Measurements from ENCODE around the gene NCAM1. TPM values are rescaled to one million over a fixed set of nuclear protein-coding genes. Genes with fewer than 3 reads are reported as not detected.

The NCAM1 gene
- total and polyA plus RNA-seq, 2 experiments from 2014 or later: 0.76 to 1.6 TPM

DNA sequence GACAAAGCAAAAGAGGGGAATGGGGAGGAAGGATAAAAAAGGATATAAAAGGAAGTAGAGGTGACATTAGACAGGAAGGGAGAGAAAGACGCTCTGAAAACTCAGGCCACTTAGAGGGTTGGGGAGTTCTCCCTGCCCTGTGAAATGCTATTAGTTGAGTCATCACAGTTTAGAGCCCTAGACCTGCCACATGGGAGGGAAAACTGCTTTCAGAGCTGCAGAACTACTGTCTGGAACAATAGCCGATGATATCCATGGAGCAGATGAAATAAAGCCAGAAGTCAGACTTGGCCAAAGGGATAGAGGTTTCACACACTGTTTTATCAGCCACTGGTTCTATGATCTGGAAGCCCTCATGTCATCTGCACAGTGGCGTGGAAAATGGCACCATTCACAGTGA is 157.9 kb downstream of the NCAM1 start:
- no peak for DNase-seq (ENCODE audit: low spot score)
- Histone ChIP-seq H3K27me3 (ENCODE audit: insufficient read depth) (no peaks in the 10 kb centered on the region), H3K4me1 (ENCODE audit: insufficient read depth) (0 out of 2 replicates have a peak, but pooled peaks cover 5% of the 10 kb centered on the region), H3K27ac (ENCODE audit: low read depth) (no peak overlapping the region), H2AFZ (no peak overlapping the region), H3K4me2 (no peak overlapping the region), H3F3A (replicated peaks; ENCODE audit: low read depth) (no peaks in the 10 kb centered on the region), H3K4me3 (no peak overlapping the region), H3K79me2 (replicated peaks; ENCODE audit: insufficient read depth) (no peaks in the 10 kb centered on the region), H3K36me3 (ENCODE audit: insufficient read depth) (no peaks in the 10 kb centered on the region), H4K20me1 (replicated peaks; ENCODE audit: insufficient read depth) (no peaks in the 10 kb centered on the region), H3K9me2 (ENCODE audit: insufficient read depth) (no peaks in the 10 kb centered on the region)
- Mint-ChIP-seq H3K27me3 (ENCODE audit: insufficient read depth, low read depth, poor library complexity) (peaks cover 1% of the 10 kb centered on the region), H3K9me3 (no peaks in the 10 kb centered on the region), H3K4me1 (peaks cover 18% of the 10 kb centered on the region), H3K4me3 (no peak overlapping the region), H3K36me3 (ENCODE audit: low read depth) (no peaks in the 10 kb centered on the region), H3K27ac (no peak overlapping the region)
- no peak for ATAC-seq
- TF ChIP-seq ZNF462 (CRISPR knock-in tag; IDR thresholded peaks at IDR 0.05) (no peak), NANOG (IDR thresholded peaks at IDR 0.05; ENCODE audit: borderline replicate concordance) (no peak), ZNF331 (CRISPR knock-in tag; IDR thresholded peaks at IDR 0.05; ENCODE audit: low read depth) (no peak)

GRCh38 chr11:113119966-113120736 is 158.9 kb downstream of the NCAM1 start:
- no peak overlapping the region for H3K4me3 Mint-ChIP-seq
- H3K9me3 Mint-ChIP-seq: no peaks in the 10 kb centered on the region
- H3K27ac ChIP-seq (ENCODE audit: low read depth): no peak overlapping the region
- no peaks in the 10 kb centered on the region for H3K79me2 ChIP-seq (replicated peaks; ENCODE audit: insufficient read depth)
- no peaks in the 10 kb centered on the region for H4K20me1 ChIP-seq (replicated peaks; ENCODE audit: insufficient read depth)
- no peaks in the 10 kb centered on the region for H3K36me3 ChIP-seq (ENCODE audit: insufficient read depth)
- DNase-seq (ENCODE audit: low spot score) (no peak), ATAC-seq (no peak)
- H3K9me2 ChIP-seq (ENCODE audit: insufficient read depth): no peaks in the 10 kb centered on the region
- H2AFZ ChIP-seq: no peak overlapping the region
- no peak overlapping the region for H3K4me2 ChIP-seq
- H3K4me3 ChIP-seq: no peak overlapping the region
- peaks cover 1% of the 10 kb centered on the region for H3K27me3 Mint-ChIP-seq (ENCODE audit: insufficient read depth, low read depth, poor library complexity)
- no peaks in the 10 kb centered on the region for H3K36me3 Mint-ChIP-seq (ENCODE audit: low read depth)
- 0 out of 2 replicates have a peak, but pooled peaks cover 5% of the 10 kb centered on the region for H3K4me1 ChIP-seq (ENCODE audit: insufficient read depth)
- peaks cover 16% of the 10 kb centered on the region for H3K4me1 Mint-ChIP-seq
- no peaks in the 10 kb centered on the region for H3F3A ChIP-seq (replicated peaks; ENCODE audit: low read depth)
- no peaks in the 10 kb centered on the region for H3K27me3 ChIP-seq (ENCODE audit: insufficient read depth)
- H3K27ac Mint-ChIP-seq: no peak overlapping the region
- TF ChIP-seq EZH2phosphoT487 (IDR thresholded peaks at IDR 0.05; ENCODE audit: unreplicated experiment) (no peak), ETS1 (IDR thresholded peaks at IDR 0.05) (no peak), POLR2AphosphoS5 (IDR thresholded peaks at IDR 0.05; ENCODE audit: low read depth) (no peak), CREB1 (CRISPR knock-in tag; IDR thresholded peaks at IDR 0.05; ENCODE audit: low read depth) (no peak), EZH2 (IDR thresholded peaks at IDR 0.05; ENCODE audit: low read depth, unreplicated experiment) (no peak), STAT1 (IDR thresholded peaks at IDR 0.05; ENCODE audit: unreplicated experiment) (no peak), ZNF114 (CRISPR knock-in tag; IDR thresholded peaks at IDR 0.05) (no peak)
- TF ChIP-seq, protein P1, sequence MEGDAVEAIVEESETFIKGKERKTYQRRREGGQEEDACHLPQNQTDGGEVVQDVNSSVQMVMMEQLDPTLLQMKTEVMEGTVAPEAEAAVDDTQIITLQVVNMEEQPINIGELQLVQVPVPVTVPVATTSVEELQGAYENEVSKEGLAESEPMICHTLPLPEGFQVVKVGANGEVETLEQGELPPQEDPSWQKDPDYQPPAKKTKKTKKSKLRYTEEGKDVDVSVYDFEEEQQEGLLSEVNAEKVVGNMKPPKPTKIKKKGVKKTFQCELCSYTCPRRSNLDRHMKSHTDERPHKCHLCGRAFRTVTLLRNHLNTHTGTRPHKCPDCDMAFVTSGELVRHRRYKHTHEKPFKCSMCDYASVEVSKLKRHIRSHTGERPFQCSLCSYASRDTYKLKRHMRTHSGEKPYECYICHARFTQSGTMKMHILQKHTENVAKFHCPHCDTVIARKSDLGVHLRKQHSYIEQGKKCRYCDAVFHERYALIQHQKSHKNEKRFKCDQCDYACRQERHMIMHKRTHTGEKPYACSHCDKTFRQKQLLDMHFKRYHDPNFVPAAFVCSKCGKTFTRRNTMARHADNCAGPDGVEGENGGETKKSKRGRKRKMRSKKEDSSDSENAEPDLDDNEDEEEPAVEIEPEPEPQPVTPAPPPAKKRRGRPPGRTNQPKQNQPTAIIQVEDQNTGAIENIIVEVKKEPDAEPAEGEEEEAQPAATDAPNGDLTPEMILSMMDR (conservative IDR thresholded peaks at IDR 0.05; ENCODE audit: low read depth in 2 of 2): no peak
